Fibroblast of peridontal ligament (primary cell): Measurements from ENCODE around the gene HIVEP3.
A peak's percentile ranks its signal among the peaks of the same experiment; 100 is the strongest.

Experiments
- DNase-seq: peaks from one replicate; pipeline ENCODE4 v3.0.0-alpha.2; 2010; ENCODE audit errors: extremely low read depth

The HIVEP3 gene

GRCh38 chr1:41874151-41874719, 44.5 kb downstream of the HIVEP3 start:
- no peak for DNase-seq

- no peak for DNase-seq
These were observed 46.6 kb downstream of the HIVEP3 start for GRCh38 chr1:41872074-41872473.

GRCh38 chr1:41870076-41870562, 48.6 kb downstream of the HIVEP3 start:
- no peak for DNase-seq

- no peak for DNase-seq
These were observed 50.3 kb downstream of the HIVEP3 start for GRCh38 chr1:41868241-41868998.

GRCh38 chr1:41866285-41866684, 52.4 kb downstream of the HIVEP3 start:
- DNase-seq: no peak

- DNase-seq: no peak
These were observed 54.2 kb downstream of the HIVEP3 start for GRCh38 chr1:41864471-41865040.

GRCh38 chr1:41863718-41864117, 55.0 kb downstream of the HIVEP3 start:
- DNase-seq: no peak

- peak; percentile 22 for DNase-seq
These were observed 56.1 kb downstream of the HIVEP3 start for GRCh38 chr1:41862384-41863221.

GRCh38 chr1:41861535-41862383, 57.0 kb downstream of the HIVEP3 start:
- DNase-seq: no peak

- DNase-seq: no peak
These were observed 58.0 kb downstream of the HIVEP3 start for GRCh38 chr1:41860771-41861170.

GRCh38 chr1:41860214-41860613, 58.5 kb downstream of the HIVEP3 start:
- DNase-seq: no peak

- DNase-seq: no peak
These were observed 59.0 kb downstream of the HIVEP3 start for GRCh38 chr1:41859686-41860085.

GRCh38 chr1:41856944-41857285, 61.8 kb downstream of the HIVEP3 start:
- DNase-seq: peak; percentile 82

GRCh38 chr1:41856151-41856943, 62.4 kb downstream of the HIVEP3 start:
- no peak for DNase-seq

- DNase-seq: no peak
These were observed 63.0 kb downstream of the HIVEP3 start for GRCh38 chr1:41855713-41856112.

- no peak for DNase-seq
These were observed 64.8 kb downstream of the HIVEP3 start for GRCh38 chr1:41853907-41854306.

- DNase-seq: no peak
These were observed 66.6 kb downstream of the HIVEP3 start for GRCh38 chr1:41852091-41852490.

- DNase-seq: no peak
These were observed 67.1 kb downstream of the HIVEP3 start for GRCh38 chr1:41851589-41851988.

GRCh38 chr1:41850029-41850428, 68.7 kb downstream of the HIVEP3 start:
- no peak for DNase-seq

- no peak for DNase-seq
These were observed 69.4 kb downstream of the HIVEP3 start for GRCh38 chr1:41849211-41849759.
